ENCODE data around the gene SORCS2.

DNA sequence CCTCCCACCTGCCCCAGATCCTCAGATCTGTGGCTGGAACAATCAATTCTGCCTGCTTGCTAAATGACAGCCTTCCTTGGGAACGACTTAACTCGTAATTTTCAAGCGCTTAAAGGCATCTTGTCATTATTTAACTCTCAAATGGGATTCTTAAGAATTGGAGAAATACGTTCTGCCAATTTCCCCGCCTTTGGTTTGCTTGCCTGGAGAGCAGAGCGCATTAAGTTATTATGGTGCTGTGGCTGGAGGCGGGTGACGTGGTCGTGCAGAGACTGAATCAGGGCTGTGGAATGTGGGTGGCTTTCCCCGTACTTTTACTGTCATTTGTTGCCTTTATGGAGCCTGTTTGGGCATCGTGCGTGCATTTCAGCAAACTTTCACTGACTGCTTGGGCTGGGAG lies 321.3 kb downstream of the SORCS2 start:
- TF ChIP-seq CTCF (IDR thresholded peaks at IDR 0.05) (no peak), POLR2A (IDR thresholded peaks at IDR 0.05) (no peak)

Data from Peyer's patch (tissue), 4 donors.